ENCODE measurements around the gene PRKG1.
"Not testable (repeated sequence)": the region's sequence is repeated elsewhere in the genome, so short reads cannot be mapped to it uniquely, and the experiment has no call there.

PRKG1 gene

GRCh38 chr10:52191049-52191448 lies 1116.8 kb downstream of the PRKG1 start:
- in situ Hi-C loops (cut with MboI; ENCODE audit: low sequenced_read_pairs), result no loop called here
- H3K27me3 ChIP-seq (ENCODE audit: low read depth), result no peaks in the 10 kb centered on the region; the same call in 1 of the 2 replicates

GRCh38 chr10:52194191-52194590 lies 1119.9 kb downstream of the PRKG1 start:
- Histone ChIP-seq H3K9me3 (no peaks in the 10 kb centered on the region), H3K4me3 (no peak overlapping the region), H3K36me3 (replicated peaks) (no peaks in the 10 kb centered on the region), H3K27me3 (ENCODE audit: low read depth) (no peaks in the 10 kb centered on the region; the same call in 1 of the 2 replicates), H3K4me1 (no peaks in the 10 kb centered on the region)
- in situ Hi-C loops (cut with MboI; ENCODE audit: low sequenced_read_pairs), result no loop called here
- no peak for DNase-seq (ENCODE audit: low spot score in 2 of 2)

More at GRCh38 chr10:52191049-52191448, 1116.8 kb downstream of the PRKG1 start:
- no peak for DNase-seq (ENCODE audit: low spot score in 2 of 2)
- Histone ChIP-seq H3K4me3 (no peak overlapping the region), H3K9me3 (no peaks in the 10 kb centered on the region), H3K4me1 (no peaks in the 10 kb centered on the region), H3K36me3 (replicated peaks) (no peaks in the 10 kb centered on the region)

GRCh38 chr10:52194716-52195115 lies 1120.4 kb downstream of the PRKG1 start:
- Histone ChIP-seq H3K27me3 (ENCODE audit: low read depth) (no peaks in the 10 kb centered on the region; the same call in 1 of the 2 replicates), H3K9me3 (no peaks in the 10 kb centered on the region), H3K4me1 (no peaks in the 10 kb centered on the region), H3K36me3 (replicated peaks) (no peaks in the 10 kb centered on the region), H3K4me3 (no peak overlapping the region)
- DNase-seq (ENCODE audit: low spot score in 2 of 2), result no peak
- in situ Hi-C loops (cut with MboI; ENCODE audit: low sequenced_read_pairs), result no loop called here

- DNase-seq (ENCODE audit: low spot score in 2 of 2), result no peak
- in situ Hi-C loops (cut with MboI; ENCODE audit: low sequenced_read_pairs), result no loop called here
- no peaks in the 10 kb centered on the region for H3K9me3 ChIP-seq
- no peaks in the 10 kb centered on the region; the same call in 1 of the 2 replicates for H3K27me3 ChIP-seq (ENCODE audit: low read depth)
- no peaks in the 10 kb centered on the region for H3K4me1 ChIP-seq
- no peaks in the 10 kb centered on the region for H3K36me3 ChIP-seq (replicated peaks)
- no peak overlapping the region for H3K4me3 ChIP-seq
Measured at GRCh38 chr10:52197098-52197497, 1122.8 kb downstream of the PRKG1 start.

- no peaks in the 10 kb centered on the region for H3K9me3 ChIP-seq
- in situ Hi-C loops (cut with MboI; ENCODE audit: low sequenced_read_pairs), result no loop called here
- no peak overlapping the region for H3K4me3 ChIP-seq
- H3K36me3 ChIP-seq (replicated peaks), result no peaks in the 10 kb centered on the region
- DNase-seq (ENCODE audit: low spot score in 2 of 2), result no peak
- H3K4me1 ChIP-seq, result no peaks in the 10 kb centered on the region
- no peaks in the 10 kb centered on the region for H3K27me3 ChIP-seq (ENCODE audit: low read depth)
Measured at GRCh38 chr10:52198540-52198939, 1124.3 kb downstream of the PRKG1 start.

- not testable (repeated sequence) for H3K4me1 ChIP-seq; H3K36me3 ChIP-seq (replicated peaks); H3K27me3 ChIP-seq (ENCODE audit: low read depth); H3K9me3 ChIP-seq; H3K4me3 ChIP-seq; DNase-seq (ENCODE audit: low spot score in 2 of 2)
- in situ Hi-C loops (cut with MboI; ENCODE audit: low sequenced_read_pairs), result loop anchor here (25.0 kb wide), 1 partner anchor 818 kb away; no protein-coding TSS in a partner anchor
Measured at GRCh38 chr10:52204906-52205305, 1130.6 kb downstream of the PRKG1 start.

GRCh38 chr10:52208365-52208764 lies 1134.1 kb downstream of the PRKG1 start:
- Histone ChIP-seq H3K4me1 (no peaks in the 10 kb centered on the region), H3K9me3 (no peaks in the 10 kb centered on the region), H3K4me3 (no peak overlapping the region), H3K27me3 (ENCODE audit: low read depth) (peaks cover 3% of the 10 kb centered on the region; the same call in 1 of the 2 replicates), H3K36me3 (replicated peaks) (no peaks in the 10 kb centered on the region)
- in situ Hi-C loops (cut with MboI; ENCODE audit: low sequenced_read_pairs), result loop anchor here (25.0 kb wide), 1 partner anchor 821 kb away; no protein-coding TSS in a partner anchor
- no peak for DNase-seq (ENCODE audit: low spot score in 2 of 2)

GRCh38 chr10:52210161-52210560 lies 1135.9 kb downstream of the PRKG1 start:
- no peak overlapping the region for H3K4me3 ChIP-seq
- DNase-seq (ENCODE audit: low spot score in 2 of 2), result no peak
- no peaks in the 10 kb centered on the region for H3K4me1 ChIP-seq
- no peaks in the 10 kb centered on the region for H3K9me3 ChIP-seq
- in situ Hi-C loops (cut with MboI; ENCODE audit: low sequenced_read_pairs), result loop anchor here (25.0 kb wide), 1 partner anchor 823 kb away; no protein-coding TSS in a partner anchor
- H3K27me3 ChIP-seq (ENCODE audit: low read depth), result peaks cover 3% of the 10 kb centered on the region; the same call in 1 of the 2 replicates
- H3K36me3 ChIP-seq (replicated peaks), result no peaks in the 10 kb centered on the region

GRCh38 chr10:52212062-52212461 lies 1137.8 kb downstream of the PRKG1 start:
- Histone ChIP-seq H3K36me3 (replicated peaks) (no peaks in the 10 kb centered on the region), H3K4me3 (no peak overlapping the region), H3K9me3 (no peaks in the 10 kb centered on the region), H3K27me3 (ENCODE audit: low read depth) (peaks cover 3% of the 10 kb centered on the region; the same call in 1 of the 2 replicates), H3K4me1 (no peaks in the 10 kb centered on the region)
- no peak for DNase-seq (ENCODE audit: low spot score in 2 of 2)
- in situ Hi-C loops (cut with MboI; ENCODE audit: low sequenced_read_pairs), result loop anchor here (25.0 kb wide), 1 partner anchor 825 kb away; no protein-coding TSS in a partner anchor

GRCh38 chr10:52212802-52213201 lies 1138.5 kb downstream of the PRKG1 start:
- no peaks in the 10 kb centered on the region for H3K36me3 ChIP-seq (replicated peaks)
- H3K4me3 ChIP-seq, result no peak overlapping the region
- in situ Hi-C loops (cut with MboI; ENCODE audit: low sequenced_read_pairs), result loop anchor here (25.0 kb wide), 1 partner anchor 826 kb away; no protein-coding TSS in a partner anchor
- peaks cover 3% of the 10 kb centered on the region; the same call in 1 of the 2 replicates for H3K27me3 ChIP-seq (ENCODE audit: low read depth)
- no peak for DNase-seq (ENCODE audit: low spot score in 2 of 2)
- H3K4me1 ChIP-seq, result no peaks in the 10 kb centered on the region
- H3K9me3 ChIP-seq, result no peaks in the 10 kb centered on the region

- in situ Hi-C loops (cut with MboI; ENCODE audit: low sequenced_read_pairs), result loop anchor here (25.0 kb wide), 1 partner anchor 826 kb away; no protein-coding TSS in a partner anchor
- DNase-seq (ENCODE audit: low spot score in 2 of 2), result no peak
- H3K4me1 ChIP-seq, result no peaks in the 10 kb centered on the region
Measured at GRCh38 chr10:52213321-52213752, 1139.0 kb downstream of the PRKG1 start.

GRCh38 chr10:52215745-52216361 lies 1141.6 kb downstream of the PRKG1 start:
- no peaks in the 10 kb centered on the region for H3K9me3 ChIP-seq
- peak; percentile 54 to 77 for DNase-seq (ENCODE audit: low spot score in 2 of 2)
- H3K4me1 ChIP-seq, result no peaks in the 10 kb centered on the region
- in situ Hi-C loops (cut with MboI; ENCODE audit: low sequenced_read_pairs), result loop anchor here (25.0 kb wide), 1 partner anchor 829 kb away; no protein-coding TSS in a partner anchor
- no peaks in the 10 kb centered on the region for H3K36me3 ChIP-seq (replicated peaks)
- peaks cover 3% of the 10 kb centered on the region; the same call in 1 of the 2 replicates for H3K27me3 ChIP-seq (ENCODE audit: low read depth)
- no peak overlapping the region for H3K4me3 ChIP-seq

More at GRCh38 chr10:52213321-52213752, 1139.0 kb downstream of the PRKG1 start:
- no peaks in the 10 kb centered on the region for H3K9me3 ChIP-seq
- no peak overlapping the region for H3K4me3 ChIP-seq
- H3K36me3 ChIP-seq (replicated peaks), result no peaks in the 10 kb centered on the region
- H3K27me3 ChIP-seq (ENCODE audit: low read depth), result peaks cover 3% of the 10 kb centered on the region; the same call in 1 of the 2 replicates

GRCh38 chr10:52216852-52217251 lies 1142.6 kb downstream of the PRKG1 start:
- Histone ChIP-seq H3K36me3 (replicated peaks) (no peaks in the 10 kb centered on the region), H3K9me3 (no peaks in the 10 kb centered on the region), H3K4me1 (no peaks in the 10 kb centered on the region), H3K4me3 (no peak overlapping the region), H3K27me3 (ENCODE audit: low read depth) (peaks cover 3% of the 10 kb centered on the region; the same call in 1 of the 2 replicates)
- in situ Hi-C loops (cut with MboI; ENCODE audit: low sequenced_read_pairs), result loop anchor here (25.0 kb wide), 1 partner anchor 830 kb away; no protein-coding TSS in a partner anchor
- no peak for DNase-seq (ENCODE audit: low spot score in 2 of 2)

- peak; percentile 21 to 65 for DNase-seq (ENCODE audit: low spot score in 2 of 2)
- H3K36me3 ChIP-seq (replicated peaks), result no peaks in the 10 kb centered on the region
- in situ Hi-C loops (cut with MboI; ENCODE audit: low sequenced_read_pairs), result loop anchor here (25.0 kb wide), 1 partner anchor 830 kb away; no protein-coding TSS in a partner anchor
- no peaks in the 10 kb centered on the region for H3K9me3 ChIP-seq
- no peak overlapping the region for H3K4me3 ChIP-seq
- no peaks in the 10 kb centered on the region for H3K4me1 ChIP-seq
- H3K27me3 ChIP-seq (ENCODE audit: low read depth), result peaks cover 3% of the 10 kb centered on the region; the same call in 1 of the 2 replicates
Measured at GRCh38 chr10:52217531-52217930, 1143.2 kb downstream of the PRKG1 start.

Measured in HAP-1 (cell line).